NOMO-1 treated with dmso at 0.1 percent for 144 hours (cell line): ENCODE measurements around the gene ADAMTSL1.

Experiments used
- DNase-seq: peaks from one replicate; lab custom pipeline; 2025; ENCODE audit not compliant: unreplicated experiment; lab: John Stamatoyannopoulos, UW

The ADAMTSL1 gene

DNA sequence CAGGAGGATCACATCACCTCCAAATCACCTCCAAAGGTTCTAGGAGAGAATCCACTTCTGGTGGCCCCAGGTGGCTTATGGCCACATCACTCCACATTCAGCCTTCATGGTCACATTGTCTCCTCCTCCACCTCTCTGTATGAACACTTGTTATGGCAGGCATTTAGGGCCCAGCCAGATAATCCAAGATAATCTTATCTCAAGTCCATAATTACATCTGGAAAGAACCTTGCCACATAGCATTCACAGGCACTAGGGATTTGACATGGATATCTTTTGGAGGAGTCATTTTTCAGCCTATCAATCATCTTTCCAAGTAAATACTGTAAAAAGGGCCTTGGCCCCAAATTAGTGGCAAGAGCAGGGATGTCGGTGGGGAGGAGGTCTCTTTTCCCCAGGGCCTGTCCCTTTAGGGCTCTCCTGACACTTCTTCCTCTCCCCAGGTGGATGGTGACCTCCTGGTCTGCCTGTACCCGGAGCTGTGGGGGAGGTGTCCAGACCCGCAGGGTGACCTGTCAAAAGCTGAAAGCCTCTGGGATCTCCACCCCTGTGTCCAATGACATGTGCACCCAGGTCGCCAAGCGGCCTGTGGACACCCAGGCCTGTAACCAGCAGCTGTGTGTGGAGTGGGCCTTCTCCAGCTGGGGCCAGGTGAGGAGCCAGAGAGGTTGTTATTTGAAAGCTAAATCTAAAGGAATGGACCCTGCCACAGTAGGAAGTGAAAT lies 418.2 kb downstream of the ADAMTSL1 start:
- DNase-seq: no peak

DNA sequence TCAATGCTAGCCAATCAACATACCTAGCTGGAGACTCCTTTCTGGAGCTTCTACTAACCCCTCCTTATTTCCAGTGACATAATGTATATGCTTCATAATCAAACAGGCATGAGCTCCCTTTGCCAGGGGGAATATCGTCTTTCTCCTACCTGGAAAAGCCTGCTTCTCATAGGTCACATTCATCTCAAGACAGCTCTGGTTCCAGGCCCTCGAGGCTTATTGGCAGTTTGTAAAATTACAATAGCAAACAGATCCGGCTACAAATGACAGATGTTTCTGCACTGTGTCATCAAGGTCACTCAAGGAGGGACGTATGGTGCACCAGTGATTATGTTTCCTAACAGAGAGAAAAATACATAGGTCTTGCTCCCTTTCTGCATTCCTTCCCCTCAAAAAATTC lies 419.1 kb downstream of the ADAMTSL1 start:
- DNase-seq: no peak

DNA sequence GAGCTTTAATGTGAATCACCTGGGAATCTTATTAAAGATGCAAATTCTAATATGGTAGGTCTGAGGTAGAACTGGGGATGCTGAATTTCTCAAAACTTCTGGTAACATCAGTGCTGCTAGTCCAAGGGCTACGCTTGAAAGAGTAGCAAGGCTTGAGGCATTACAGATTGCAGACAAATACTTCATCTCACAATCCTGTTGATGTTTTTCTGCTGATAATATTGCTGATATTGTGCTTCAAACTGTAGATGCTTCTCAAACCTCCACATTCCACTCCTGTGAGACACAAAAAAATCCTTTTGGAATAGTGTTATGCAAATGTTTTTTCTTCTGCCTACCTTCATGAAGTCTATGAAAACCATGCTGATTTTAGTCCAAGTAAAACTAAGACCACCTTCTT lies 419.5 kb downstream of the ADAMTSL1 start:
- no peak for DNase-seq

DNA sequence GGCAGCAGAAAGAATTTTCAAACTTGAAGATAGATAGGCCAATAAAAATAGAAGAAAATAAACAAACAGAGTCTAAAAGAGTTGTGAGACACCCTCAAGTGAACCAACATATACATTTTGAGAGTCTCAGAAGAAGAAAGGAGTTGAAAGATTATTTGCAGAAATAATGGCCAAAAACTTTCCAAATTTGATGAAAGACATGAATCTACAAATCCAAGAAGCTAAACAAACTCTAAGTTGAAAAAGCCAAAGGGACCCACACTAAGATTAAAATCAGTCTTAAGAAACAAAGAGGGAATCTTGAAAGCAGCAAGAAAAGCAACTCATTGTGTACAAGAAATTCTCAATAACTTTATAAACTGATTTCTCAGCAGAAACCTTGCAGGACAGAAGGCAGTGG lies 422.1 kb downstream of the ADAMTSL1 start:
- DNase-seq: no peak

DNA sequence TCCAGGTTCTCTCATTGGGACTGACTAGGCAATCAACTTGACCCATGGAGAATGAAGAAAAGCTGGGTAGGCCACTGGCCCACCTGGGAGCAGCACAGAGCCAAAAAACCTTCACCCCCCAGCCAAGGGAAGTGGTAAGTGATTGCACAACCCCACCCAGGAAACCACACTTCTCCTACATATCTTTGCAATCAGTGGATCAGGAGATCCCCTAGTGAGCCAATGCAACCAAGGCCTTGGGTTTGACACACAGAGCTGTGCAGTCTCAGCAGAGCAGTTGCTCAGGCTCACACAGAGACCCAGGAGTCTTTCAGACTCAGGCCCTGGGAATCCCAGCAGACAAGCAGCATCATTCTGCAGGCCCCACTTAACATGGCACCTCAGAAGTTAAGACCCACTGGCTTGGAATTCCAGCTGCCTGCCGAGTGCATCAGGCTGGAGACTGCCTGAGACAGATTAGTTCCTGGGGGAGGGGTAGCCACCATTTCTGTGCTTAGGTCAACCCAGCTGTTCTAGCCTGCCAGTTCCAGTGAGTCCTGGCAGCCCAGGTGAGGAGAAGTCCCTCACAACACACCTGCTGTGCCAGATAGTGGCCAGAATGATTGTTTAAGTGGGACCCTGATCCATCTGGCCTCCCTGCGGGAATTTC lies 422.7 kb downstream of the ADAMTSL1 start:
- no peak for DNase-seq

DNA sequence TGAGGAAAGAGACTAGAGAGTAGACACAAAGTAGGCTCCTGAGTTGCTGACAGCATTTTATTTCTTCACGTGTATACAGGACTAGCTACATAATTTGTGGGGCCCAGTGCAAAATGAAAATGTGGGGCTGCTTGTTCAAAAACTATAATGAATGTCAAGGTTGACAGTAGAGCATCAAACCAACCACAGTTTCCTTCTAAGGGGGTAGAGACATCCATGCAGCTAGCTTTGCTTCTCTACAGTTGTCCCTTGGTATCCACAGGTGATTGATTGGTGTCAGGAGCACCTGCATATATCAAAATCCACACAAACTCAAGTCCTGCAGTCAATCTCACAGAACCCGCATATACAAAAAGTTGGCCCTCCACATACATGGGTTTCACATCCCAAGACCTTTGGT lies 429.5 kb downstream of the ADAMTSL1 start:
- DNase-seq: no peak

DNA sequence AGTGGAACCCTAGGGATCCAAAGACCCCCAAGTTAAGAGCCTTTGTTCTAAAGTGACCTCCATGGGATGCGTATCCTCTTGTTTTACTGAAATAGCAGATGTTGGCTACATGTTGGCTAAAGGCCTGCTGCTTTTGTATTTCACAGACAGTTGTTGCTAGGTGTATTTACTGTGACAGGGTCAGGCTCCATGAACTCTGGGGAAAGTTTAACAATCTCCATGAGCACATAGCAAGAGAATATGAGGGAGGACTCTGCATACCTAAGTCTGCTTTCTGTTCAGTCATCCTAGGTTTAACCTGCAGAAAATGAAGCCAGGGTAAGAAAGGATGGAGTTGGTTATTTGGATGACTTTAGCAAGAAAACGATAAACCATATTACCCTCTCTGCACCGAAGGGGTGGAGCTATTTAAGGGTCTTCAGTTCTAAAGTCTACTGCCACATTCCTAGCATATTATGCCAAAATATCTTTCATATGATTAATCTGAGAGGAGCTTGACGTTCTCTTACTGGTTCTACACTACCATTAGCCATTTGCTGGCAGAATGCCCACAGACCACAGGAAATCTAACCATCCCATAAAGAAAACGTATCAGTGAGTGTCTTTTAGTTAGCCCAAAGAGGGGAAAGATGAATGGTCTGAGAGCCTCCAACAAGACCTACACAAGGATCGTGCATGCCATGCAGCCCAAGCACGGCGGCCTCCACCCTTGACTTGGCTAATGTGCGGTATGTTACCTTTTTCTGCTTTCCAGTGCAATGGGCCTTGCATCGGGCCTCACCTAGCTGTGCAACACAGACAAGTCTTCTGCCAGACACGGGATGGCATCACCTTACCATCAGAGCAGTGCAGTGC lies 431.3 kb downstream of the ADAMTSL1 start:
- DNase-seq: no peak

DNA sequence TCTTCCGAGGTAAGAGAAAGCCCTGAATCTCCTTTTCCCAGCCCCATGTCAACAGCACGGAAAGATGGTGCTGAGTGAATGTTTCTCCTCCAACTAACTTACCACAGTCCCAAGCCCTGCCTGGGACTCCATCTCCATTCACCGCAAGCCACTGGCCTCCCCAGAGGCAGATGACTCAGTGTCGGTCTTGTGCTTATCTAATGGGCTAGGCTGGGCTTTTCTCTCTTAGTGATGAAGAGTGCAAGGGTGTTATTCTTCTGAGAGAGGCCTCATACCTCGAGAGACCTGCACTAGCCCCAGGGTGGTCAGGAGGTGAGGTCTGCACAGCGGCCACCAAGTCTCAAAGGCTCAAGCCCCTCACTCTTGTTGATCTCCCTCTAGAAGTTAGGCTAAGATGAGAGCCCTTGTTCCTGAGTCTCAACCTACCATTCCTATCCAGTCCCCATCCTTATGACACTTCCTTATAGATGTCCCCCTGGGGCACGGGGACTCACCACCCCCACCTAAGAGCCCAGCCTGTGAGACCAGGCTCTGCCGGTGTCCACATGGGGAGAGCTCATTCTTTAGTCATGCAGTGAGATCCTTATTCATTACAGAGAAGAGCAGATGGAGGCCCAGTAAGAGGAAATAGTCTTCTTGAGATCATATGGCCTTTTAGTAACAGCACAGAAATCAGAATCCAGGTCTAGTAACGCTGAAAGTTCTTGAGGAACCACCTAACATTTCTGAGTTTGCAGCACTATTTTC lies 432.1 kb downstream of the ADAMTSL1 start:
- DNase-seq: no peak

DNA sequence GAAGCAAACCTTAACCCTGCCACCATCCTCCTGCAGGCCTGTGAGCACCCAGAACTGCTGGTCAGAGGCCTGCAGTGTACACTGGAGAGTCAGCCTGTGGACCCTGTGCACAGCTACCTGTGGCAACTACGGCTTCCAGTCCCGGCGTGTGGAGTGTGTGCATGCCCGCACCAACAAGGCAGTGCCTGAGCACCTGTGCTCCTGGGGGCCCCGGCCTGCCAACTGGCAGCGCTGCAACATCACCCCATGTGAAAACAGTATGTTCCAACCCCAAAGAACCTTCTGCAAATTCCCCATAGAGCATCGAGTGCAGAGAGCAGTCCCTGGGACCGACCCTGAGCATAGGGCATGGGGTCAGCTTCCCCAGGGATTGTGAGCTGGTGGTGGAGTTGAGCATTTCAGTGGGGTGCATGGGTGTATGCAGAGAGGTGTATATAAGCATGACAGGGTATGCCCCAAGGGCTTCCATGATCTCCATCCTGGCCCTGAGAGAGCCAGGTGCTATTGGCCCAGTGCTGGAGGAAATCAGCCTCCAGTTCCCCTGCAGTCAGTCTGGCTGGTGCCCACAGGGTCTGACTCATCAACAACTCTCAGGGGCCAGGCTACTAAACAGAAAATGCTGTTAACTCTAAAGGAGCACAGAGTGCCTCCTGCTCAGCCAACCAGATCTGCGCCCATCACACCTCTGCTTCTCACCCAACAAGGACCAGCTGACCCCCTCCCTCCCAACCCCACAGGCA lies 432.9 kb downstream of the ADAMTSL1 start:
- DNase-seq: no peak

DNA sequence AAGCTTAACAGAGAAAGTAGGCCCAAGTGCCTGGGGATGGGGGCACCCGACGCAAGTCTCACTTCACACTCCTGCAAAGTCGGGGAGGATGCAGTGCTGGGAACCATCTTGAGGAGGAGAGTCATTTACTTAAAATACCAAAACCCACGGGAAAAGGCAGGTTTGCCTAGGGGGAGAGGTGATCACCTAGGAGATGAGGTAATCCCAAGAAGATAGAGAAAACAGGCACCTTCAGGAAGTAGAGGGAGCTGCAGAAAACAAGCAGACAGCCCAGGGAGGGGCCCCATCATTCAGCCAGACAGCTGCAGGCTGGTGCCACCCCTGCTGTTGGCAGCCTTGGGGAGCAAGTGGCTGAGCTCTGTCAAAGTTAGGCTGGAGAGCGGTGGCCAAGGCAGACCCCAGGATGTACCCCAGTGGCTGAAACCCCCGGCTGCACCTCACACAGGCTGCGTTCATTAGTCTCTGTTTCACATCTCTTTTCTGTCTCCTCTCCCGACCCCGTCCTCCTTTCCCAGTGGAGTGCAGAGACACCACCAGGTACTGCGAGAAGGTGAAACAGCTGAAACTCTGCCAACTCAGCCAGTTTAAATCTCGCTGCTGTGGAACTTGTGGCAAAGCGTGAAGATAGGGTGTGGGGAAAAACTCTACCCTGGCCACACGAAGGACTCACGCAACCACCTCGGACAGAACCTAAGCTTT lies 434.1 kb downstream of the ADAMTSL1 start:
- DNase-seq: no peak

DNA sequence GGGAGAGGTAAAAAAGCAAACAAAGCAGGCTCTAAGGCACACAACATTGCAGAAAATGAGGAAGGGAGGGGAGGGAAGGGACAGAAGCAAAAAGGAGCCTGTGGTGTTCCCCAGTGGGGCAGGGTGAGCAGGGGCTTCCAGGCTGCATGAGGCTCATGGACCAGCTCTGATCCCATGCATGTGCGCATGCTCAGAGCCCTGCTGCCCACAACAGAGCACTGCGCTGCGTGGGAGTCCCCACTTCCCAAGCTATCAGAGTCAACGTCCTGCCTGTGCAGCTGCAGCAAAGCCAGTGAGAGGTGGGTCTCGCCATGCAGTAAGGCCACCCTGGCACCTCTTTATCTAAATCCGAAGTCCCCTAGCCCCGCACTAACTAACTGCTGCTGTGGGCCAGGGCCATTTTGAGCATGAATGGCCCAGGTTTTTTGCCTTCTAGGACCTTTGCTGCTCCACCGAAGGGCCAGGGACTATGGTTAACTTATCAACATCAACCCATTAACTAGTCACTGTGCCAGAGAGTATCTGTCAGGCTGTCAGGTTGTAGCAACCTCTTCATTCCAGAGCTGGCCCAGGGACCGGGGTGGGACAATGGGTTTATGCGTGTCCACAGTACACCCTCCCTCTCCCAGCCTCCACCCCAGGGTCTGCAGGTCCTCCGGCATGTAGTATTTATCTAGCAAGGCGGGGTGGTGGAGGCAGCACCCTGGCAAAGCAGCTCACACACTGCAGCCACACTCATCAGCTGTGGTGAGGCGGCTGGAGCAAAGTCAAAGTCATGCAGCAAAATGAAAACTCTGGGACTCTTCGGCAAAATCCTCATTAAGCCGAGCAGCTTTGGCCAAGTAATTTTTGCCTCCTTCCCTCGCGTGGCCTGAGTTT lies 435.4 kb downstream of the ADAMTSL1 start:
- DNase-seq: no peak

DNA sequence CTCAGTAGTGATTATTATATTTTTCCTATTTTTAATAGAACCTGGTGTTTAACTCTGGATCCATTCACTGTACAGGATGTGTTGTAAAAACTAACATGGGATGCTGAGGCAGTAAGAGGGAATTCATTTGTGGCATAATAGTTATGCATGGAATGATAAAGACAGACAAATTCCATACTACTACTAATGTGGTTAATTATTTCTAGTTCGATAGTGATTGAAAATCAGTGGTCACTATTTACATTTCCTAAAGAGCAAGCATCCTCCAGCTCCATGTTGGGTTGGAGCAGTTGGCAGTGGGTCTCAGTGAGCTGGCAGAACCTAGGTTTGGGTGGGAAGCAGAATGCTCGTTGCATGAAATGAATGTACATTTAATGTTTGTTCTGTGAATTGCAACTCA lies 436.5 kb downstream of the ADAMTSL1 start:
- DNase-seq: no peak

DNA sequence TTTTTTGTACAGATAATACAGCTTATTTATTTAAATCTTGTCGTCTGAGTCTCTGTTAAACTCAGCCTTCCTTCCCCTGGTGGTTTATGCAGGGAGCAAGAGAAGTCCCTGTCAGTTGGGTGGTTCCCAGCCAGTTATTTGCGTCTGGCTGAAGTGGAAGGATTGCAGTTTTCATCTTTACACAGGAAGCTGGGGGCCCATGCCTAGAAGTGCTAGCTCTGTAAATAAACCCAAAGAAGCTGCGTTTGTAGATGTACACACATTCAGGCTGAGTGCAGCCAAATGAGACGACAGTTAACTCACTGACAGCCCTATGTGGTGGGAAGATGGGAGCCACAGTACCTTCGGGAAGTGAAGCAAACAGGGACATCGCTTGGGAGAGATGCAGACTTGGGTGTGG lies 437.0 kb downstream of the ADAMTSL1 start:
- no peak for DNase-seq

DNA sequence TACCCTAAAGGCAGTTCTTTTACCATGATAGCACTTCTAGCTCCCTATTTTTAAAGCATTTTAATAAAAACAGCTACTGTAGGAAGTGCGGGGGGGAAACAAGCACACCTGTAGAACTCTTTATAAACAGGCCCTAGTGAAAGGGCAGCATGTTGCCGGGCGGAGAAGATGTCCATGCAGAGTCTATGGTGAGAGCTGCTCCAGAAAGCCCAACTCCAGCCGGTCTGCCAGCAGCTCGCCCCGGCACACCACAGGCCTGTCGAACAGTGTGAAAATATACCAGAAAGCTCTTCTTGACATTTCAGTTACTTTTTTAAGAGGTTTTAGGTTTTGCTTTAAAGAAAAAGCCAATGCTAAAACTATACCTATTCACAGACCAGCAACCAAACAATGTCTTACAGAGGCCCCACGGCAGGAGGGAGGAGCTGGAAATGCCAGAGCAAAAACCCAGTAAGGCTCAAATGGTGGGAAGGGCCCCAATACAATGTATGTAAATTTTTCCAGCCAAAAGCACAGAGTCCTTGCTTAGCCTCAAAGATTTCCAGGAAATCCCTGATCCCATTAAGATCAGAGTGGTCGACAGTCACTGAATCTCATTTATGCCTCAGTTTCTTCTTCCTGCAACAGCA lies 437.9 kb downstream of the ADAMTSL1 start:
- DNase-seq: no peak

DNA sequence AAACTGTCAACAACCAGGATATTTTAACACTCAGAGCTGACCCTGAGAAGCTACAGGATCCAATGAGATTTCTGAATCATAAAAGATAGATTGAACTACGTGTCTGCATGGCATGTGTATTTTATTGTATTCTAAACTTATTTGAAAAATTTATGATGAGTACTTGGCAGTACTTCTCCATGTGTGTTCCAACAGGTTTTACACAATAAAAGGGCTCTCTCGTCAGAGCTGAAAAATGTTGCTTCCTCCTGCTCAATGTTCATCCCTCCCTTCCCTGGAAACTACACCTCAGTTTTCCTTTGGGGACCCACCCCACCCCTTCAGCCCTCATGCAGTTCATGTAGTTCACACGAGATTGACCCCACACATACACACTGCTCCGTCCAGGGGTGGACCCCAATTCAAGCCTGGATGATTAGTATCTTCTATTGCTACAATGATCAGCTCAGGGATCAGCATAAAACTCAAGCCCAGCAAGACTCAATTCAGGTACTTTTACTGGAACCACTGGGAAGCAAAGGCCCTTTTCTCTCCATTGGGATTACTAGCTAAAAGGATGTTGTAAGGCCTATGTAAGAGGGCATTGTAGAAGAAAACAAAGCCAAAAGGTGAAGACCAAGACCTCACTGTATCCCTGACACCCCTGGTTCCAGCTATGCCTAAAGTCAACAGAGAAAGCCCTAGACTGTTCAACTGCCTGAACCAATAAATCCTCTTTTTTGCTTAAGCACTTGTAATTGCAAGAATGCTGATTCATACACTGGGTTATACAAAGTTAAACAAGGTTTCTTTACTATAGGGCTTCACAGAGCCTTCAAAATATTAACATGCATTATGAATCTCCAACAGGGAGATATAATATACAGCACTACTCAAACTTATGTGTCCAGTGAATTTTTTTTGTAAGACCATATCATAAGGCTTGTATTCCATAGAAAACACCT lies 446.5 kb downstream of the ADAMTSL1 start:
- DNase-seq: no peak

DNA sequence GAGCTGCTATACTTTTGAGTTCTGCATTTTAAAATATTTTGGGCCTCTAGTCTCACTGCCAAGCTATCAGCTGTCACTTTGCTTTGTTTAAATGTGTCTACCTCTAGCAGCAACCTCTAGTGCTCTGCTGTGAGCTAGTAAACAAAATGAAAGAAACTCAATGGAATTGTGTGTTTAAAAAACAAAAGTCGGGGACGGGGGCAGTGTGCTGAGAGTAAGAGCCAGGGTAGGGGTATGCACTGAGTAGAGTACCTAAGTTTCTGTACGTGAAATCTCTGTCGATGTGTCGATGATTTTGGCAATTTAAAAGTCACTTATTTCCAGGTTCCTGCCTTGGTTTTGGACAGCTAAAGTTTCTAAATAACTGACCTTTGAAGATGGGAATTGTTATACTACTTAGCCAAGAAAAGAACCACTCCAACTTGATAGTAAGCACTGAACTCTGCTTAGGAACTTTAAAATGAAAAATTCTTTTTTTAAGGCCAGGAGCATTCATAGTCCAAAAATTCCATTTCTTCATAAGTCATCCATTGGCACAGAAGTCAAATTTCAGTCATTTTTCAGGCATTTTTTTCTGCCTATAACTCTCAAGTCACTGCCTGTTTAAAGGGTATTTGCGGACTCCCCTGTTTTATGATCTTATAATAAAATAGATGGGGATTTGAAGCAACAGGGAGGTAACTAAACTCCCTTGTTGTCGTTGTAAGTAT lies 447.6 kb downstream of the ADAMTSL1 start:
- DNase-seq: no peak
